GM21381 (cell line): ENCODE results near the gene DUOX2.
A peak's percentile ranks its signal among the peaks of the same experiment; 100 is the strongest.

ENCODE experiments used
- ATAC-seq: cut with Tn5 transposase; IDR thresholded peaks from one replicate; pipeline ENCODE4 v1.9.1; 2021; ENCODE audit warnings: mild to moderate bottlenecking, moderate library complexity; ENCODE audit not compliant: unreplicated experiment

Gene DUOX2

DNA sequence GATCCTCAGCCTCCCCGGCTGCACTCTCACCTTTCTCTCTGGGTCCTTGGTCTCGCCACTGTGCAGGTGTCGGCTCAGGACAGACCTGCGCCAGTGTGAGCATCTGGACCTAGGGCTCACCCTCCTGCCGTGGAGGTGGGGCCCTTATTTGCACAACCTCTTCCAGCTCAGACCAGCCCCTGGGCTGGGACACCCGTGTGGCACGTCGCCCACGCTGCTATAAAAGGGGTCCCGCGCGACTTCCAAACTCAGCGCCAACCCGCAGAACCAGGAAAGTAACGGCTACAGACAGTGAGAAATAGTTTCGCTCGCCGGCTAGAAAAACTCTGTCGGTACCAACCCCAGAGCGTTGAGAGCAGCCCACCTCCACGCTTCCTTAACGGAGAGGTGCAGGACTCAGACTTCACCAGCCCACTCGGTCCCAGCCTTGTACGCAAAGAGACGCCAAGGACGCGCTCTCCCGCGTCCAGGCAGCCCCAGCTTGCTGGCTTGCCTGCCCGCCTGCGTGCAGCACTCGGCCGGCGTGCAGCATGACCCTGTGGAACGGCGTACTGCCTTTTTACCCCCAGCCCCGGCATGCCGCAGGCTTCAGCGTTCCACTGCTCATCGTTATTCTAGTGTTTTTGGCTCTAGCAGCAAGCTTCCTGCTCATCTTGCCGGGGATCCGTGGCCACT, at the start of gene DUOX2, which contains the start of gene DUOXA2:
Gene DUOX2 (minus strand): TSS at position 97 of the 675 bp plus-strand sequence. CDS start 761 bp downstream, outside the sequence.
Gene DUOXA2 (plus strand): TSS at position 251 of the 675 bp plus-strand sequence. CDS start 280 bp downstream, at position 531.
- ATAC-seq = no peak

DNA sequence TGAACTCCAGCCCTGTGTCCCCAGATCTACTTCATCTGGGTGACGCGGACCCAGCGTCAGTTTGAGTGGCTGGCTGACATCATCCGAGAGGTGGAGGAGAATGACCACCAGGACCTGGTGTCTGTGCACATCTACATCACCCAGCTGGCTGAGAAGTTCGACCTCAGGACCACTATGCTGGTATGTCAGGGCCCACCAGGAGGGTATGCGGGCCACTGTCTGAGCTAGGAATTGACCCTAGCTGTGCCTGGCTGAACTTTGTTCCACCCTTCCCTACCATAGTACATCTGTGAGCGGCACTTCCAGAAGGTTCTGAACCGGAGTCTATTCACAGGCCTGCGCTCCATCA, 49.5 kb upstream of the DUOX2 start:
- no peak for ATAC-seq

DNA sequence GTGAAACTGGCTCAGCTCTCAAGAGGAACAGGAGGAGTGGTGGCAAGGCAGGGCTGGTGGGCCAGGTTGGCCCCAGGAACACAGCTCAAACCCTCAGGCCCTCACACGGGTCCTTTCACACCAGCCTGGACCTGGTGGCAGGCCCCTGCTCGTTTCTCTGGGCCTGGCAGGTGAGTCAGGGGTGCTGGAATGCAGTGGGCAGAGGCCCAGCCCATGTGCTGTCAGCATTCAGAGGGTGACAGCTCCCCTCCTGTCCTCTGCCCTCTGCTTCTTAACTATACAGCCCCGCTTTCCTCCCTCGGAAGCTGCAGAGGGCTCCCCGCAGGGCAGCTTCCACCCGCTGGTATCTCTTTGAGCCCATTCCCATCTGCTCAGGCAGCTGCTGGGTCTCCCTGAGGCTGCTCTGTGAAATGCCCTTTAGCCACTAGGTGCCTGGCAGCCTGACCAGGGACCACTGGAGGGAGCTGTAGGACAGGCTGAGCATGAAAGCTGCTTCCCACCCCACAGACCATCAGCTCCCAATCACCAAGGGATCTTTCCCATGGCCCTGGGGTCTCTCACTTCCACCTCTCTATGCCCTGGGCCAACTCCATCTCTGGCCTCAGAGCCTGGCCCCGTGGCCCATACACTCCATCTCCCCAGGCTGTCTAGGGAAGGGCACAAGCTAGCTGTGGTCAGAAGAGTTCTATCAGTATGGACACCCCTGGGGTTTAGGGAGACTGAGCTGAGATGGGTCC, 49.0 kb upstream of the DUOX2 start:
- peak; percentile 31 for ATAC-seq

DNA sequence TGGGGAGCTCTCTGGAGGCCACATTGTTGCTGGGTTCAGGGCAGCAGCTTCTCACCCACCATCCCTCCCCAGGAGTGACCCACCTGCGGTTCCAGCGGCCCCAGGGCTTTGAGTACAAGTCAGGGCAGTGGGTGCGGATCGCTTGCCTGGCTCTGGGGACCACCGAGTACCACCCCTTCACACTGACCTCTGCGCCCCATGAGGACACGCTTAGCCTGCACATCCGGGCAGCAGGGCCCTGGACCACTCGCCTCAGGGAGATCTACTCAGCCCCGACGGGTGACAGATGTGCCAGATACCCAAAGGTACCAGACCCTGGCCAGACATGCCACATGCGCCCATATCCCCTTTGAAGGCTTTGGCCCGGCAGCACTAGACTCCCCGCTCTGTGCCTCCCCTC, 47.7 kb upstream of the DUOX2 start:
- no peak for ATAC-seq

DNA sequence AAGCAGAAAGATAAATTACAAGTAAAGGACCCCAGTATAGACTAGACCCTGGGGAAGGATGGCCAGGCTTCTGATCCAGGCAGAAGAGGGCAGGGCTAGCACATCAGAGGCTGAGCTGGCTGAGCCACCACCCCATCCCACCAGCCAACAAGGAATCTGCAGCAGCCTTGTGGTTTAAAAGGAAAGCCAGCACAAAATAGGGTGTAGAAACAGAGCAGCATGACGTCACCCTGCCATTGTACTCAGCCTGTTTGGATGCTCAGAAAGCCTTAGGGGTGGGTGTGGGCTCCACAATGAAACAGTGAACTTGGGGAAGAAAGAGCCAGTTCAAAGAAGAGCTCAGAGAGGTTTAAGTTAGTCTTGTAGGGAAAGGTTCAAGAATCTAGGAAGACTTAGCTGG, 44.0 kb upstream of the DUOX2 start:
- no peak for ATAC-seq

DNA sequence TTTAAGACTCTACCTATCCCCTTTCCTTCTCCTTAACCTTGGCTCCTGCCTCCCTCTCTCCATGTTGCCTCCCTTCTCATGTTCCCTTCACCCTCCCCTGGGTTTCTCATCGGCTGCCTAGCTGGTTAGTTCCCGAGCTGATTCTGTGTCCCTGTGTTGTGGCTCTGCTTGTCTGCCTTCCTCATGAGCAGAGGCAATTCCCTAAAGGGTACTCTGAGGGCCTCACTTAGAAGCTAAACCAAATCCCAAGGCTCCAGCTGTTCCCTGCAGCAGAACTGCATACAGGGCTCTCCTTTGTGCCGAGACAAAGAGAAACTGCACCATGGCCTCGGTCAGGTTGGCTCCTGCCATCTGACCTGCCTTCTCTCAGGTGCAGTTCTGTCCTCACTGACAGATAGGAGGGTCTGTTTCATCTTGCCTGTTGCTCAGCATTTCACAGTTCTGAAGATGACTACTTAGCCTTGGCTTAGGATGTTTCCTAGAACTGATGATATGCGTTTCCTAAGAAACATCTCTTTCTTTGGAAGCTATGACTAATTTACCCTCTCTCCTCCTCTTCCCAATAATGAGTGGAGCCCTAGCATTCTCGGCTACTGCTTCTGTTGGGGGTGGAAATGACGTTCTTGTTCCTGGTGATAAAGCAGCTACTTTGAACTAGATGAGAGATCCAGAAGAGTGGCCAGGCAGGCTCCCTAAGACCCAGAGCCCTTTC, 42.9 kb upstream of the DUOX2 start:
- ATAC-seq = no peak

DNA sequence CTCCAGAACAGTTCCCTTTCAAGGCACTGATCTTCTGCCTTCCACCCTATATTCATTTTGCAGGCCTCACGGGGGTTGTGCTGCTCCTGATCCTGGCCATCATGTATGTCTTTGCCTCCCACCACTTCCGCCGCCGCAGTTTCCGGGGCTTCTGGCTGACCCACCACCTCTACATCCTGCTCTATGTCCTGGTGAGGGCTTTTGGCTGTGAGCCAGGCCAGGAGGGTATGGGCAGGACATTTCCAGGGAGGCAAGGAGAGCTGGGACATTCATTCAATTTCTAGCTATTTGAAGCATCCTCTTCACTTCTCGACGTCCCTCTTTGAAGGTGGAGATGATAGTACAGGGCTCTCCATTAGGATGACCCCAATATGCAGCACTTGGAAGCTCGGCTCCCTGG, 41.8 kb upstream of the DUOX2 start:
- ATAC-seq = no peak

DNA sequence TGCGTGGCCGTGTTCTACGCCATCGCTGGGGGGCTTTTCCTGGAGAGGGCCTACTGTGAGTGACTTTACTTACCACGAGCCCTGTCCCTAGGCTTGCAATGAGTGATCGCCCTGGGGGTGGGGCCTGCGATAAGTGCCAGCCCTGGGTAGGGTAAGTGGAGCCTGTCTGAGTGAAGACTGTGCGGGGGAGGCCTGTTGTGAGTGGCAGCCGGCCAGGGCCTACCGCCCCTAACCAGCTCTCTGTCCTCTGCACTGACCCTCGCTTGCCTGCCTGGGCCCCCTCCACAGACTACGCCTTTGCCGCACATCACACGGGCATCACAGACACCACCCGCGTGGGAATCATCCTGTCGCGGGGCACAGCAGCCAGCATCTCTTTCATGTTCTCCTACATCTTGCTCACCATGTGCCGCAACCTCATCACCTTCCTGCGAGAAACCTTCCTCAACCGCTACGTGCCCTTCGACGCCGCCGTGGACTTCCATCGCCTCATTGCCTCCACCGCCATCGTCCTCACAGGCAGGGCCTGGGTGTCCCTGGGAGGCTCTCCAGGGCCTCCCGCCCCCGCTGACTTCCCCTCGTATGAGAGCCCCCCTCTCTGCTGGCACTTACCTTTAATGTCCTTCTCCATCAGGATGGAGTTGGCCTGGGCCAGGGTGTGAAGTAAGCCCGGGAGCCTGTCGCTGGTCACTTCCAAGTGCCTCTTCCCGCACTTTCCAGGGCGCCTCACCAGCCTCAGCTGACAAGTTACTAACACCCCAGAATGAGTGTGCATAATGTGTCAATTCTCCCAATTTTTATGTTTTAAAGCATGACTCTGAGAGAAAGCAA, 38.2 kb upstream of the DUOX2 start:
- ATAC-seq = no peak

DNA sequence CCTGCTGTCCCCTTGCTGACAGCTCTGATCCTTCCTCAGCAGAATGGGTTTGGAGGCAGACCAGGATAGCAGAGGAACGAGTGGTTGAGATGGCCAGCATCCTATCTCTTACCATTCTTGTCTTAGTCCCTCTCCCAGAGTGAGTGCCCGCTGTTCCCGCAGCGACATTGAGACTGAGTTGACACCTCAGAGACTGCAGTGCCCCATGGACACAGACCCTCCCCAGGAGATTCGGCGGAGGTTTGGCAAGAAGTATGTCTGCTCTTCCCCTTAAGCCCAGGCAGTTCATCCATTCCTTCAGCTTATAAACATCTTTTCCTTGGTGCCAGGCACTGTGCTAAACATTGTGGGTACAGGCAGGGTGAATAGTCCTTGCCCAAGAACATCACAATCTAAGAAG, 37.0 kb upstream of the DUOX2 start:
- ATAC-seq = no peak

DNA sequence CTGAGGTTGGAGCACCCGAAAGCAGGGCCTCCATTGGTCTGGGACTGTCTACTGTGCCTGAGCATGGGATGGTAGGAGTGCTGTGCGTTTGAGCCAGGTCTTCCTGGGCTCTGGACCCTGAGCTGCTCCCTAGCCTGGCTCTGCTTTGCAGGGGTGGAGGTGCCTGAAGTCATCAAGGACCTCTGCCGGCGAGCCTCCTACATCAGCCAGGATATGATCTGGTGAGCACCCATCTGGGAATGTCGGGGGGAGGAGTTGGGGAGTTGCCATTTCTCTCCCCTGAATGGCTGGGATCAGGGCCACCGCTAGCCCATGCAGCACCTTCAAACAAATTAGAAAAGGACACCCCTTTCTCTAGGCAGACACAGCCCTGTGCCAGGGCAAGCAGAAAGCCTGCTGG, 36.5 kb upstream of the DUOX2 start:
- no peak for ATAC-seq

DNA sequence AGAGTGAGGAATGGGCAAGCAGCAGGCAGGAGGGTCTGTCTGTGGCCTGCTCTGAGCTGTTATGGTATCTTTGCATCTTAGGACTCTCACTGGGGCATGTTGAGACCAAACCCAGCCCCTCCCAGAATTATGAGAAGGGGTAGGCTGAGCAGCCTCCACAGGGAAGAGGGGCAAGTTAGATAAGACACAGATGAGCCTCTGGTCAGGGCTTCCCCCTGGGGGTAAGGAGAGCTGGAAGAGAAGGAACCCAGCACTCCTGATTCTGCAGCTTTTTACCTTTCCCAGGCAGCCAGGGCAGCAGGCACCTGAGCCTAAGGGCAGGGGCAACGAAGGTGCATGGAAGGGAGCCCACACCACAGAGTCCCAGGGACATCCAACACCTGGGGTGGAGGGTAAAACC, 35.1 kb upstream of the DUOX2 start:
- ATAC-seq = no peak

DNA sequence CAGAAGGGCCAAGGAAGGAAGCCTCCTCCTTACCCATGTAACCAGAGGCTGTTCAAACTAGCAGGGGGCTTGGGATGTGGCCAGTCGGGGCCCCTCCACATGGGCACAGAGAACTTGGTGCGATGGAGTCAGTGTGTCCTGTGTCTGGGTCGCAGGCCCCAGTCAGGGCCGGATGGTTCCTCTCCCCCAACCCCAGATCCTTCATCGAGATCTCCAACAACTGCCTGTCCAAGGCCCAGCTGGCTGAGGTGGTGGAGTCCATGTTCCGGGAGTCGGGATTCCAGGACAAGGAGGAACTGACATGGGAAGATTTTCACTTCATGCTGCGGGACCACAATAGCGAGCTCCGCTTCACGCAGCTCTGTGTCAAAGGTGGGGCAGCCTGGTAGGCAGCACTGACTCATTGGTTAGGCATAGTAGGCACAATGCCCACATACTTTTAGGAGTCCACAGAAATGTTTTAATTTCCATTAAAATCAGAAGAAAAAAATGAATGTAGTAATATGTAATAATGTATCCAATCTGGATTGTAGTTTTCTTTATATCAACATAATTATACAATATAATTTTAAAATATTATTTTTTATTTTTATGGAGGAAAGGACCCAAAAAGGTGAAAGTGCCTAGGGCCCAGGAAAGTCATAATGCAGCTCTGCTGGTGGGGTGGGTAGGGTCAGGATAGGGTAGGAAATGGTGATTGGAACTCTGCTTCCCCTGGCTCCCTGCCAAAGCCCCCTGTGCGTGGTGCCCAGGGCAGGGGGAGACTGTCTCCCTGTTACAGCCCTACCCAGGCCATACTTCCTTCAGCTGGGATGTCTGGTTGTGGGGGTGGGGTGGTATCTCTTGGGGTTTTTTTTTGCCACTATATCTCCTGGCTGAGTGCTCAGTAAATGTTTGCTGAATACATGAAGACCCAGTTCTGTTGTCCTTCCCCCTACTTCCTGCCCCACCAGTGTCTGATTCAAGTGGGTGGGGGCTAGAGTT, 34.4 kb upstream of the DUOX2 start:
- no peak for ATAC-seq

DNA sequence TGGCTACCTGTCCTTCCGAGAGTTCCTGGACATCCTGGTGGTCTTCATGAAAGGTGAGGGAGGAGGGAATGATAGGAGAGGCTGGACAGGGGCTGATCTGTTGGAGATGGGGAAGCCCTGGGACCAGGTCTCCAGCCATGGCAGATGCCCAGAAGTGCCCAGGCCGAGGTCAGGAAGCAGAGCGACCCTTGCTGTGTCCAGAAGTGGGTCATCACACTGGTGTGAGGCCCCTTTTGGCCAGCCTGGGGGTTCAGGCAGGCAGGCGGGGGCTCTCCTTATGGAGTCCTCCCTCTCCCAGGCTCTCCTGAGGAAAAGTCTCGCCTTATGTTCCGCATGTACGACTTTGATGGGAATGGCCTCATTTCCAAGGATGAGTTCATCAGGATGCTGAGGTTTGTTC, 33.6 kb upstream of the DUOX2 start:
- no peak for ATAC-seq

DNA sequence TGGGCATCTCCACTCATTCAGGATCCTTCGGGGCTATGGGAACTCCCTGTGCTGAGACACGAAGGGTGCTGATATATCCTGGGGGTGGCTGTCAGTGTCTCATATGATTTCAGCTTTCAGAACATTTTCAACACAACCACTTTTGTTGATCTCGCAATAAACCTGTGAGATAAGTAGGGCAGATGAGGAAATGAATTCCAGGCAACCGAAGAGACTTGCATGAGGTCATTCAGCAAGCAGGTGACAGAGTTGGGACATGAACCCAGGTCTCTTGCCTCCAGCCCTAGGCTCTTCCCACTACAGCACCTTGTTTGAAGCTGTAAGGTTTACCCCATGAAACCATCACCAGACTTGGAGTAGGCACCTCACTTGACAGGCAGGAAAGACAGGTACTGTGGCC, 32.4 kb upstream of the DUOX2 start:
- no peak for ATAC-seq

DNA sequence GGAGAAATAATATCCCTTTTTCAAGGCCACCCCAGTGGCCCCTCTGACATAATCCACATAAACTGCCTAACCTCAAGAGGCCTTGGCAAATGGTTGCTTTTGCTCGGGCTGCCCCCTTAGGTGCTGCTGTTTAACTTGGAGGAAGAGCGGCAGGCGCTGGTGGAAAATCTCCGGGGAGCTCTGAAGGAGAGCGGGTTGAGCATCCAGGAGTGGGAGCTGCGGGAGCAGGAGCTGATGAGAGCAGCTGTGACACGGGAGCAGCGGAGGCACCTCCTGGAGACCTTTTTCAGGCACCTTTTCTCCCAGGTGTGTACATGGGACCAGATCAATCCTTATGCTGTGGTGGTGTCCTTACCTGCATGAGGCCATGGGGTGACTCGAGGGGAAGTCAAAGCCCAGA, 30.8 kb upstream of the DUOX2 start:
- ATAC-seq = no peak

DNA sequence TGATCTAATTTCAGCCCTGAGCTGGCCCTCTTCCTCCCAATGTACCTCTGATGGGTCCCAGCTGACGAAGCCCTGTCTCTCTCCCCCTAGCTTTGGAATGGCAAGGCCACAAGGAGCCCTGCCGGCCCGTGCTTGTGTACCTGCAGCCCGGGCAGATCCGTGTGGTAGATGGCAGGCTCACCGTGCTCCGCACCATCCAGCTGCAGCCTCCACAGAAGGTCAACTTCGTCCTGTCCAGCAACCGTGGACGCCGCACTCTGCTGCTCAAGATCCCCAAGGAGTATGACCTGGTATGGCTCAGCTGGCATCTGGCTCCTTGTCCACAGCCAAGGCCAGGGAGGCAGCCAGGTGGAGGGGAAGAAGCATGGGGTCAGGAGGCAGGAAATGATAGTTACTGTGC, 30.0 kb upstream of the DUOX2 start:
- no peak for ATAC-seq

DNA sequence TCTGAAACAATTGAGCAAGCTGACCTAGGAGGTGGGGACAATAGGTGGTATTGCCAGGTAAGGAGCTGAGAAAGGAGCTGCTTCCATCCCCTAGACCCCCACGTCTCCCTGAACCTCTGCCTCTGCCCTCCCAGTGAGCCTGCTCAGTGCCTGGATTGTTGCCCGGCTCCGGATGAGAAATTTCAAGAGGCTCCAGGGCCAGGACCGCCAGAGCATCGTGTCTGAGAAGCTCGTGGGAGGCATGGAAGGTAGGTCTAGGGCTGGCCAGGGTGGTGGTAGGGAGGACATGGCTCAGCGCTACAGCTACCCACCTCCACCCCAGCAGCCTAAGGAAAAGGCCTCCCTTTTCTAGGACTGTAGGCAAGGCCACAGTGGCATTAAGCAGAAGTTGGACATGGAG, 29.1 kb upstream of the DUOX2 start:
- ATAC-seq = no peak

DNA sequence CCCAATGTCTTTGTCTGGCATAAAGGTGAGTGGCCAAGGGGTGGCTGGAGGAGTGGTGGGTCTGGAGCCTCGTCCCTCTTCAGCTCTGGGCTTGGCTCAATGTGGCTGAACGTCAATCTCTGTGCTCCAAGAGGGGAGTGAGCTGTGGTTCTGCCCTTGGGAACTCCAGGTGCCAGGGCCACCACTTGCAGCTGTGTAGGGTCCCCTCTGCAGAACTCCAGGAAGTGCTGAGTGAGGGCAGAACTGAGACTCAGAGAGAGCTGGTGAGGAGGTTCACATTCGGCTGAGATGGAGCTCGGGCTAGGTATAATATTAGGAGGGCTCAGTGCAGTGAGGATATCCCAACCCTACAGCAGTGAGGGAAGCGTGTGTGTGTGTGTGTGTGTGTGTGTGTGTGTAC, 27.4 kb upstream of the DUOX2 start:
- no peak for ATAC-seq

DNA sequence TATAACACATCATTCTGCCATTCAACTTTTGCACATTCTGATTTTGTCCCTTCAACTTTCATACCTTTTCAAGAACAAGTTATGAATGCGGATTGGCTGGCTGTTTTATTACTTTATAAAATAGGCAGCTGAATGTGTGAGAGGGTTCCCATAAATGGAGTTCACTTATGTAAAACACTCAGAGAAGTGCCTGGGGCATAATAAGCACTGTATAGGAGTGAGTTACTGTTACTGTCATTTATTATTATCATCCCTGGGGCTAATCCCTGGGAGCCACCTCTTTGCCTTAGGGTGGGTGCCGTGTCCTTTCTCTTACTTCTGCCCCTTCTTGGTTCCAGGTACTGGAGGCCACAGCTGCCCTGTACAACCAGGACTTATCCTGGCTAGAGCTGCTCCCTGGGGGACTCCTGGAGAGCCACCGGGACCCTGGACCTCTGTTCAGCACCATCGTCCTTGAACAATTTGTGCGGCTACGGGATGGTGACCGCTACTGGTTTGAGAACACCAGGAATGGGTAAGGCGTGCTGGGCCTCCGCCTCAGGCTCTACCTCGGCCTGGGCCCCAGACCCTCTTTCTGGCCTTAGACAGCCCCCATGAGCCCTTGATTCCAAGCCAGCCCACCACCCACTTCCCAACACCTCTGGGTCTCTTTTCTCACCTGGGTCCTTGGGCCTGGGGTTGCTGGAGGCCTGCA, 26.7 kb upstream of the DUOX2 start:
- ATAC-seq = no peak
